AG09309 (cell line): ENCODE data around the gene LAMA2.

Experiments used
- DNase-seq: peaks from one replicate; pipeline ENCODE4 v3.0.0-alpha.2; 2010; ENCODE audit warnings: low read depth
- H3K4me3 ChIP-seq: 2 replicates; pipeline ENCODE4 v1.5.1; 2011; ENCODE audit warnings: mild to moderate bottlenecking, low read depth, low read length, moderate library complexity; ENCODE audit not compliant: control insufficient read depth
- CTCF ChIP-seq: IDR thresholded peaks from 2 replicates; pipeline ENCODE4 v1.5.1; 2011; ENCODE audit warnings: mild to moderate bottlenecking, low read depth, low read length, inconsistent platforms; ENCODE audit not compliant: insufficient read depth, control insufficient read depth; ENCODE audit errors: missing control alignments

The LAMA2 gene

GRCh38 chr6:128882560-128882959 is 378 bp upstream of the LAMA2 start:
- H3K4me3 ChIP-seq, result peak overlapping the region; percentile 75

GRCh38 chr6:128883906-128884305 is 968 bp downstream of the LAMA2 start:
- no peak for DNase-seq
- no peak for TF ChIP-seq CTCF
- H3K4me3 ChIP-seq, result peak overlapping the region; percentile 75

More at GRCh38 chr6:128882560-128882959, 378 bp upstream of the LAMA2 start:
- DNase-seq, result no peak
- no peak for TF ChIP-seq CTCF

- TF ChIP-seq CTCF, result no peak
- H3K4me3 ChIP-seq, result peak overlapping the region; percentile 27
- no peak for DNase-seq
Measured at GRCh38 chr6:128885381-128885780, 2.4 kb downstream of the LAMA2 start.

- no peak for DNase-seq
- H3K4me3 ChIP-seq, result no peak overlapping the region
- no peak for TF ChIP-seq CTCF
Measured at GRCh38 chr6:128886706-128887105, 3.8 kb downstream of the LAMA2 start.

DNA sequence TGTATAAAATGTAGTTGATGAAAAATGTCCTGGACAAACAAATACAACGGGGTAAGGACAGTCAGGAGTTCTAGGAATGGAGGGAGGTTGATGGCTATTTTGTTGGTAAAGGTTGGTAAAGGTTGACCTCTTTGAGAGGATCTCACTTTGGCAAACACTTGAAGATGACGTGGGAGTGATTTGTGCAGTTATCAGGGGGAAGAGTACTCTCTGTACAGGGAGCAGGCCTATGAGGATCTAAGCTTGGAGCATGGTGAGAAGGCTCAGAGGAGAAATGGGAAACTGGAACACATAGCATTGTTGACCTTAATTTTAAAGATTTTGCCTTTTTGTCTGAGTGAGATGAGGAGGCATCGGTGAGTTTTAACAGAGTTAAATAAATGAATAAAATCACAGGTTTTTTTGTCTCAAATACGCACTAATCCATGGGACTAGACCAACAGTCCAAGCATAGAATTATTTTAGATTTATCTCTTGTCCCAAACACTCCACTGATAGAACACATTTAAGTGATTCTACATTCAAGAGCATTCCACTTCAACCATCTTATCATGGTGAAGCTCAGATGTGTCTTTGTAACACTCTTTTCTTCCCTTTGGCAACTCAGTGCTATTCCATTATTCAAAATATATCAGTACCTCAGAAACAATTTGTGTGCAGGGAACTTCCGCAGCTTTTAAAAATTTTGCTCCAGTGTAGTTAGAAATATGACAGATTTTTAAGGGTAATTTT is 5.7 kb downstream of the LAMA2 start:
- no peak for DNase-seq
- TF ChIP-seq CTCF, result no peak
- H3K4me3 ChIP-seq, result no peak overlapping the region

GRCh38 chr6:128889870-128890269 is 6.9 kb downstream of the LAMA2 start:
- TF ChIP-seq CTCF, result no peak
- no peak overlapping the region for H3K4me3 ChIP-seq
- DNase-seq, result no peak
